ENCODE results near the gene LYG1.

LYG1 gene

DNA sequence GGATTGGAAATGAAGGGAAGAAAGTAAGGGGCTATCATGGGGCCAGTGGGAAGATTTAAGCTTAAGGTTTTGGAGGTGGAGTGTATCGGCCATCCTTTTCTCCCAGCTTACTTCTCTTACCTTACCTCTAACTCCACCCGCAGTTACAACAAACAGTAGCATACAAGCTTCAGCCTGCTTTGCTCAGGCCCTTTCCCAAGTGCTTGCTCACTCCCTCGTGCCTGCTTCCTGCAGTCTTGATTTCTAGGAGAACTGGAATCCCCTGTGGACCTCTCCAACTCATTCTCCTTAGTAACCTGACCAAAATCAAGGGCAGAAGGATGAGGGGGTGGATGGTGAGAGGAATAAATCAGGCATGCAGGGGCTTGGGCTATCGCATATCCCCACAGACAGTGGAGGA lies 39.8 kb downstream of the LYG1 start:
- no peak for DNase-seq

GRCh38 chr2:99260184-99260583 lies 40.8 kb downstream of the LYG1 start:
- no peak for DNase-seq

GRCh38 chr2:99259465-99259864 lies 41.5 kb downstream of the LYG1 start:
- no peak for DNase-seq

DNA sequence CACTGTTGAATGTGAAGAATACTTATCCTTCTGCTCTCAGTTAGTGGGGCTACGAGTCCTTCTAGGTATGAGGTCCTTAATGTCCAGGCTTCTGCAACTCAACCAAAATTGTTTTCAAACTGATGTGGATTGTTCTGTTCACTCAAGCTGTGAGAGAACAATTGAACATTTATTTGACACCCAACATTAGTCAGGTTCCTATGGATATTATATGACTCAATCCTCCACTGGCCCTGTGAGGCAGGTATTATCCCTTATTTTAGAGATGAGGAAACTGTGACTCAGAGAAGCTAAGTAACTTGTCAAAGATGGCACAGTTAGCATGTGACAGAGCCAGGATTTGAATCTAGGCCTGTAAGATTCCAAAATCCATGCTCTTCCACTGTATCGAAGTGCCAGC lies 44.3 kb downstream of the LYG1 start:
- DNase-seq: no peak

GRCh38 chr2:99255491-99256318 lies 45.3 kb downstream of the LYG1 start, which contains the start of gene LYG2:
Gene LYG2, minus strand, starts transcription at chr2:99255666. Its CDS starts 1,406 bp downstream, at chr2:99254260.
- DNase-seq: no peak

DNA sequence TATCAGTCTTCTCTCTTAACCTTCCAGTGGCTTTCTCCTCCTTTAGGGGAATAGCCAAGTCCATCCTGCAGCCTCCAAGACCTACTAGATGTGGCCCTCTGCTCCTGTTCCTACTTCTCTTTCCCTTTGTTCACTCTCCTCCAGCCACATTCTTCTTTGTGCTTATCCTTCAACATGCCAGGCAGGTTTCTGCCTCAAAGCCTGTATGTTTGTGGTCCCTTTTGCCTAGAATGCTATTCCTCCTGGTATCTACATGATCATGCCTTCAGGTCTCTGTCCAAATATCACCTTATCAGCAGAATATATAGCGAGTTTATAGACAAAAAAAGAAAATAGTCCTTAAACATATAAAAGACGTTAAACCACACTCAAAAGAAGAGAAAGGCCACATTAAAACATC lies 51.0 kb downstream of the LYG1 start:
- DNase-seq: no peak

- no peak for DNase-seq
Measured at GRCh38 chr2:99242151-99242550, 58.8 kb downstream of the LYG1 start.

DNA sequence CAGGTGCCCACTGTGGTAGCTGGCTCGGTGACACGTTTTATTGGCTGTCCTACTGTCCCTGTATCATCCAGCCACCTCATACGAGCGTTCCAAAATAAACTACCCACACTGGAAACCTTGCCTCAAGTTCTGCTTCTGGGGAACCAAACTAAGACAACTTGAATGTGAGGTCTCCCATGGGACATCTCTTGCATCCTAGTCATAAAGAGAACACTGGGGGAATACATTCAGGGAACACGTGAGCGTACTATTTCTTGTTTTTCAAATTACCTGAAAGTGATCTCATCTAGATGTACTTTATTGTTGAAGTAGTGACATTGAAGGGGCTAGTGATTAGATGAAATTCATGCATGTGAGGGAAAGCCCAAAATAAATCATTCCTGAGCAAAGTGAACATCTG lies 60.6 kb downstream of the LYG1 start:
- DNase-seq: no peak

DNA sequence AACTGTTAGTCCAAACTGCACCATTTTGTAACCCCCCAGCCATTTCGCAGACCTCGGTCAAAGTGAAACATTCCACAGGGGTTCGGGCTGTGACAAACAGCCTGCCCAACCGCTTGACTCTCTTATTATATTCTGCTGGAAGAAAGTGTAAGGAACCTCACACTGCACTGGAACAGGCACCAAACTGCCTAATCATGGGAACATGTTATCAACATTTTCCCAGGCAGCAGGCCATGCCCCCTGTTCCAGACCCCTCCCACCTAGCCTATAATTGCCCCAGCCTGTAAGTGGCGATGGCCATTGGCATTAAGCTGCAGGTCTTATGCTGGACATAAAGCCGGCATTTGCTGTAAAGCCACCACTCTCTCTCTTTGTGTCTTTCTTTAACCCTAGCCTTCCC lies 62.4 kb downstream of the LYG1 start:
- DNase-seq: no peak

All from NCI-H82 (cell line).